Measurements from ENCODE around the gene SON.
A peak's percentile ranks its signal among the peaks of the same experiment; 100 is the strongest.

The SON gene

DNA sequence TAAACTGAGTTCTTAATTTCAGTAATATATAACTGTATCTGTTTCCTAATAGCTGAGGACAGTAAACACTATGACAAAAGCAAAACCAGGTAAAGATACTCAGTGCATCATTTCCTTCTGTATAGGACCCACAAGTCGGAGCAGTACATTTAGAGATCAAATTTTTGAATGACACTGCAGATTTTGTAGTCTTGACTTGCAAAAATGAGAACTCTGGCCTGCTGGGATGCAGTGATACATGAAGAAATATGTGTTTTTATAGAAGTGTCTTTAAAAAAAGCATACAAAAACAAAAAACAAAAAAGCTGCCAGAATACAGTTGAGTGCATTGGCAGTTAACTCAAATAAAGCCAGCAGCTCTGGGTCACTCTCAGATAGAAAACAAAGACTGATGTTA lies 19.9 kb upstream of the SON start:
- no peak overlapping the region for H3K4me3 ChIP-seq (ENCODE audit: low read depth, low read length)
- TF ChIP-seq, protein P1, sequence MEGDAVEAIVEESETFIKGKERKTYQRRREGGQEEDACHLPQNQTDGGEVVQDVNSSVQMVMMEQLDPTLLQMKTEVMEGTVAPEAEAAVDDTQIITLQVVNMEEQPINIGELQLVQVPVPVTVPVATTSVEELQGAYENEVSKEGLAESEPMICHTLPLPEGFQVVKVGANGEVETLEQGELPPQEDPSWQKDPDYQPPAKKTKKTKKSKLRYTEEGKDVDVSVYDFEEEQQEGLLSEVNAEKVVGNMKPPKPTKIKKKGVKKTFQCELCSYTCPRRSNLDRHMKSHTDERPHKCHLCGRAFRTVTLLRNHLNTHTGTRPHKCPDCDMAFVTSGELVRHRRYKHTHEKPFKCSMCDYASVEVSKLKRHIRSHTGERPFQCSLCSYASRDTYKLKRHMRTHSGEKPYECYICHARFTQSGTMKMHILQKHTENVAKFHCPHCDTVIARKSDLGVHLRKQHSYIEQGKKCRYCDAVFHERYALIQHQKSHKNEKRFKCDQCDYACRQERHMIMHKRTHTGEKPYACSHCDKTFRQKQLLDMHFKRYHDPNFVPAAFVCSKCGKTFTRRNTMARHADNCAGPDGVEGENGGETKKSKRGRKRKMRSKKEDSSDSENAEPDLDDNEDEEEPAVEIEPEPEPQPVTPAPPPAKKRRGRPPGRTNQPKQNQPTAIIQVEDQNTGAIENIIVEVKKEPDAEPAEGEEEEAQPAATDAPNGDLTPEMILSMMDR (IDR thresholded peaks at IDR 0.05; ENCODE audit: low read depth, low read length, missing control alignments), result no peak
- in situ Hi-C loops (cut with HindIII; ENCODE audit: low sequenced_read_pairs), result no loop called here

DNA sequence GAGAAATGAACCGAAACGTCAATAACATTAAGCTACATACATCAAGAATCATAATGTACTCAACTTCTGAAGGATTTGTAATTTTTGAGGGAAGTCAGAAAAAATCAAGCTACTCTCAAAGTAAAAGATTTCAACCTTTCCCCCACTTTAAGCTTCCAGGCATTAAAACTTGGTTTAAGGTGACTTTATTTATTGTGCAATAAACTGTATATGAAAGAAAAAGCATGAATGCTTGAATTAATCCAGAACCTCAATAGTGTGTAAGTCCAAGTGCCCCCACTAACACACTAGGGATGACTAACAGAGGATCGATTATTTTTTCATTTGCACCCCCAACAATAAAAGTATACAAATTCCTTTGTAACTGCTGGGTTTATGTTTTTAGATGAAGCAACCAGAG lies 11.8 kb upstream of the SON start:
- TF ChIP-seq, protein P1 (IDR thresholded peaks at IDR 0.05; ENCODE audit: low read depth, low read length, missing control alignments), result no peak
- in situ Hi-C loops (cut with HindIII; ENCODE audit: low sequenced_read_pairs), result no loop called here
- no peak overlapping the region for H3K4me3 ChIP-seq (ENCODE audit: low read depth, low read length)
- no peak for DNase-seq (ENCODE audit: low read depth)

More for the DNA sequence above, 19.9 kb upstream of the SON start:
- no peak for DNase-seq (ENCODE audit: low read depth)

DNA sequence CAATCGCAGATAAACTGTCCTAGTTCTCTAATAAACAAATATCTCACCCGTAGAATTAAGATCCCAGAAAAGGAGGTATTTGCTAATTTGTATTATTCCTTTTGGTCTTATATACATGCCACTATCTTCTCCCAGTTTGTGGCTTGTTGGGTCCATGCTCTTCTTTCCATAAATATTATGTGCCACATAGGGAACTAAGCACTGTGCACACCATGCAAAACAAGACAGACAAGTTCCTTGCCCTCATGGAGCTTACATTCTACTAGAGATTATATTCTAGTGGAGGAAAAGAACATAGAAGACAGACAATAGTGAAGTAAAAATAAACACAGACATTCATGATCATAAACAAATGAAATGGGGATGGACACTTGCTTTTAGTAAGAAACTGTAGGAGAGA lies 5.6 kb upstream of the SON start:
- TF ChIP-seq, protein P1 (IDR thresholded peaks at IDR 0.05; ENCODE audit: low read depth, low read length, missing control alignments), result no peak
- no peak overlapping the region for H3K4me3 ChIP-seq (ENCODE audit: low read depth, low read length)
- DNase-seq (ENCODE audit: low read depth), result no peak
- in situ Hi-C loops (cut with HindIII; ENCODE audit: low sequenced_read_pairs), result no loop called here

DNA sequence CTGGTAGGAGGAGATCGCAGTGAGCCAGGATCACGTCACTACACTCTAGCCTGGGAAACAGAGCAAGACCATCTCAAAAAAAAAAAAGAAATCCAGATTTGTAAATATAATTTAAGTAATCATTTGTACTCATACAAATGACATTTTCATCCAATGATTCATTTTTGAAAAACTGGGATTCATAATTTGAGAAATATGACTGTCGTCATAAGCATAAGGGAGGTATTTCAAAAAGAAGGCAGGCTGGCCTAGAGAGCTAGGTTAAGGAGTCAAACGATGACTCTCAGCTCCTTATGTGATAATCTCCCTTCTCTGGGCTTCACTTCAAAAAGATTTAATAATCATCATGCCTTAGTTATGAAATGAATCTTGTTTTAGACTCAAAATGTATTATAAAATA lies 3.2 kb upstream of the SON start:
- H3K4me3 ChIP-seq (ENCODE audit: low read depth, low read length), result no peak overlapping the region
- TF ChIP-seq, protein P1 (IDR thresholded peaks at IDR 0.05; ENCODE audit: low read depth, low read length, missing control alignments), result no peak
- no peak for DNase-seq (ENCODE audit: low read depth)
- in situ Hi-C loops (cut with HindIII; ENCODE audit: low sequenced_read_pairs), result no loop called here

DNA sequence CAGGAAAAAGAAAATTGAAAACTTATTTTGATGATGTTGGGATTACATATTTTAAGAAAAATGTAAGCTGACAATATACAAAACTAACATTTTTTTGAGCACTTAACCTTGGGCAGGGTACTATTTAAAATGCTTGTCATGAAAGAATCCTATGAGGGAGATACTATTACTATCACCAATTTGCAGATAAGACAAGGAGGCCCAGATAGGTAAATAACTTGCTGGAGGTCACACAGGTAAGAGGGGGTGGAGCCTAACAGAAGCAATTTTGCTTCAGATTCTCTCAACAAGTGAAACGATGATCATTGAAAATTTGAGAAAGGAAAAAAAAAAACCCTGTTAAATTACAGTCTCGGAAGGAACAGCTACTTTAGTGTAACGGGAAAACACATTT lies 2.1 kb upstream of the SON start:
- in situ Hi-C loops (cut with HindIII; ENCODE audit: low sequenced_read_pairs), result no loop called here
- TF ChIP-seq, protein P1 (IDR thresholded peaks at IDR 0.05; ENCODE audit: low read depth, low read length, missing control alignments), result no peak
- DNase-seq (ENCODE audit: low read depth), result no peak
- peak overlapping the region; percentile 78 for H3K4me3 ChIP-seq (ENCODE audit: low read depth, low read length)

DNA sequence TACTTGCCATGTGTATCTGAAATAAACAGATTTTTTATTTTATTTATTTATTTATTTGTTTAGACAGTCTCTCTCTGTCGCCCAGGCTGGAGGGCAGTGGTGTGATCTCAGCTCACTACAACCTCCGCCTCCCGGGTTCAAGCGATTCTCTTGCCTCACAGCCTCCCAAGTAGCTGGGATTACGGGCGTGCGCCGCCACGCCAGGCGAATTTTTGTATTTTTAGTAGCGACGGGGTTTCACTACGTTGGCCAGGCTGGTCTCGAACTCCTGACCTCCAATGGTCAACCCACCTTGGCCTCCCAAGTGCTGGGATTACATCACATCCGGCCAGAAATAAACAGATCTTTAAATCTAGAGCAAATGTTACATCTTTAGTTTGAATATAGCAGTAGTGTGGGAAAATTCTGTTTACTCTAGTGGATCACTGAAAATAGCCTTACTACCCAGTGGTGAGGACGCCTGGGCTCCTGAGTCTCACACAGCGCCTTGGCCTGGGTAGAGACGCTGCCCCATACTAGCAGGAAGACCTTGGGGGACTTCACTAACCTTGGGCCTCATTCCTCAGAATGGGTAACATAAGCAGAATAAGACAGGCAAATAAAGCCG lies 1.6 kb upstream of the SON start:
- peak overlapping the region; percentile 78 for H3K4me3 ChIP-seq (ENCODE audit: low read depth, low read length)
- DNase-seq (ENCODE audit: low read depth), result no peak
- TF ChIP-seq, protein P1 (IDR thresholded peaks at IDR 0.05; ENCODE audit: low read depth, low read length, missing control alignments), result no peak
- in situ Hi-C loops (cut with HindIII; ENCODE audit: low sequenced_read_pairs), result no loop called here
